Liver (tissue), 2 donors: ENCODE data around the gene PMFBP1.

Experiments
- GABPA ChIP-seq, 2 donors: IDR thresholded peaks in 1 of 2; conservative IDR thresholded peaks in 1 of 2; 2 replicates each; pipeline ENCODE4 v1.6.1; 2016; ENCODE audit warnings: antibody characterized with exemption in 2 of 2, mild to moderate bottlenecking in 1 of 2, moderate library complexity in 1 of 2
- HNF4G ChIP-seq: IDR thresholded peaks from 2 replicates; pipeline ENCODE4 v1.6.1; 2016; ENCODE audit warnings: antibody characterized with exemption
- MAX ChIP-seq: IDR thresholded peaks from 2 replicates; pipeline ENCODE4 v1.6.1; 2016; ENCODE audit warnings: antibody characterized with exemption
- donor health status: healthy.

- TF ChIP-seq MAX: no peak
- TF ChIP-seq GABPA (IDR thresholded peaks at IDR 0.05 in 1 of 2, conservative IDR thresholded peaks at IDR 0.05 in 1 of 2): no peak
- TF ChIP-seq HNF4G: no peak
Measured at GRCh38 chr16:72202014-72202413, 30.1 kb upstream of the PMFBP1 start.
